GM10266 (cell line): Measurements from ENCODE around the gene PVALEF.

Source experiments
- DNase-seq: peaks from one replicate; pipeline ENCODE4 v3.0.0; 2012; ENCODE audit errors: extremely low spot score
- CTCF ChIP-seq: IDR thresholded peaks from 2 replicates; pipeline ENCODE4 v1.5.1; 2012; ENCODE audit warnings: mild to moderate bottlenecking, low read depth; ENCODE audit not compliant: control insufficient read depth, insufficient read depth; ENCODE audit errors: missing control alignments

PVALEF gene

GRCh38 chr17:81161536-81161935 lies 3.8 kb upstream of the PVALEF start:
- DNase-seq = no peak
- TF ChIP-seq CTCF = no peak

- DNase-seq = no peak
- TF ChIP-seq CTCF = no peak
Measured at GRCh38 chr17:81161972-81162371, 3.3 kb upstream of the PVALEF start.

GRCh38 chr17:81162491-81162890 lies 2.8 kb upstream of the PVALEF start:
- TF ChIP-seq CTCF = no peak
- no peak for DNase-seq

- no peak for DNase-seq
- TF ChIP-seq CTCF = no peak
Measured at GRCh38 chr17:81163051-81163695, 2.1 kb upstream of the PVALEF start.

- no peak for TF ChIP-seq CTCF
- DNase-seq = no peak
Measured at GRCh38 chr17:81163703-81164370, 1.5 kb upstream of the PVALEF start.

GRCh38 chr17:81164371-81165245 lies 699 bp upstream of the PVALEF start:
- no peak for TF ChIP-seq CTCF
- DNase-seq = no peak

GRCh38 chr17:81166033-81166492 lies 756 bp downstream of the PVALEF start, which contains the start of gene AATK:
Gene AATK, minus strand, starts transcription at chr17:81166221. Its CDS starts 229 bp downstream, at chr17:81165992.
- no peak for TF ChIP-seq CTCF
- DNase-seq = no peak
